Measurements from ENCODE around the gene NLRP9.
"Not testable (repeated sequence)": the region's sequence is repeated elsewhere in the genome, so short reads cannot be mapped to it uniquely, and the experiment has no call there.

Gene NLRP9

GRCh38 chr19:55753401-55753800 lies 15.2 kb upstream of the NLRP9 start:
- no peaks in the 10 kb centered on the region for H3K4me1 Mint-ChIP-seq
- TF ChIP-seq, protein P1, sequence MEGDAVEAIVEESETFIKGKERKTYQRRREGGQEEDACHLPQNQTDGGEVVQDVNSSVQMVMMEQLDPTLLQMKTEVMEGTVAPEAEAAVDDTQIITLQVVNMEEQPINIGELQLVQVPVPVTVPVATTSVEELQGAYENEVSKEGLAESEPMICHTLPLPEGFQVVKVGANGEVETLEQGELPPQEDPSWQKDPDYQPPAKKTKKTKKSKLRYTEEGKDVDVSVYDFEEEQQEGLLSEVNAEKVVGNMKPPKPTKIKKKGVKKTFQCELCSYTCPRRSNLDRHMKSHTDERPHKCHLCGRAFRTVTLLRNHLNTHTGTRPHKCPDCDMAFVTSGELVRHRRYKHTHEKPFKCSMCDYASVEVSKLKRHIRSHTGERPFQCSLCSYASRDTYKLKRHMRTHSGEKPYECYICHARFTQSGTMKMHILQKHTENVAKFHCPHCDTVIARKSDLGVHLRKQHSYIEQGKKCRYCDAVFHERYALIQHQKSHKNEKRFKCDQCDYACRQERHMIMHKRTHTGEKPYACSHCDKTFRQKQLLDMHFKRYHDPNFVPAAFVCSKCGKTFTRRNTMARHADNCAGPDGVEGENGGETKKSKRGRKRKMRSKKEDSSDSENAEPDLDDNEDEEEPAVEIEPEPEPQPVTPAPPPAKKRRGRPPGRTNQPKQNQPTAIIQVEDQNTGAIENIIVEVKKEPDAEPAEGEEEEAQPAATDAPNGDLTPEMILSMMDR (IDR thresholded peaks at IDR 0.05; ENCODE audit: unreplicated experiment in 3 of 3), result no peak
- H3K27me3 Mint-ChIP-seq (ENCODE audit: low read depth), result no peaks in the 10 kb centered on the region
- H3K9me3 Mint-ChIP-seq, result peaks cover 33% of the 10 kb centered on the region
- H3K27ac Mint-ChIP-seq, result no peak overlapping the region
- H3K4me3 Mint-ChIP-seq, result no peak overlapping the region
- H3K36me3 Mint-ChIP-seq (ENCODE audit: low read depth), result no peaks in the 10 kb centered on the region

DNA sequence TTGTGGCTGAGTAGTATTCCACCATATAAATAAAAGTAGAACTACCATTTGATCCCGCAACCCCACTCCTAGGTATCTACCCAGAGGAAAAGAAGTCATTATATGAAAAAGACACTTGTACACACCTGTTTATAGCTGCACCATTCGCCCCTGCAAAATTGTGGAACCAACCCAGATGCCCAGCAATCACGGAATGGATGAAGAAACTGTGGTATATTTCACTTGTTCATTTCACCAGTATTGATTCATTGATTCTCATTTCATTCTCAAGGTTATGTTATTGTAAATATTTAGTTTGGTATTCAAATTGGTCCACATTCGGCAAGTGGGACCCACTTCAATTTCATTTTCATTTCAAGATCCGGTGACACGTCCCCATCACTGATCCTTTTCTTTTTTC lies 12.5 kb upstream of the NLRP9 start:
- Mint-ChIP-seq H3K27ac (no peak overlapping the region), H3K4me3 (no peak overlapping the region), H3K36me3 (ENCODE audit: low read depth) (no peaks in the 10 kb centered on the region), H3K9me3 (peaks cover 30% of the 10 kb centered on the region), H3K27me3 (ENCODE audit: low read depth) (no peaks in the 10 kb centered on the region), H3K4me1 (no peaks in the 10 kb centered on the region)
- TF ChIP-seq, protein P1 (IDR thresholded peaks at IDR 0.05; ENCODE audit: unreplicated experiment in 3 of 3), result no peak

GRCh38 chr19:55730378-55730777 lies 7.8 kb downstream of the NLRP9 start:
- H3K4me1 Mint-ChIP-seq; H3K27ac Mint-ChIP-seq; H3K9me3 Mint-ChIP-seq; H3K36me3 Mint-ChIP-seq (ENCODE audit: low read depth); H3K4me3 Mint-ChIP-seq: not testable (repeated sequence)
- H3K27me3 Mint-ChIP-seq (ENCODE audit: low read depth), result peaks cover 13% of the 10 kb centered on the region

DNA sequence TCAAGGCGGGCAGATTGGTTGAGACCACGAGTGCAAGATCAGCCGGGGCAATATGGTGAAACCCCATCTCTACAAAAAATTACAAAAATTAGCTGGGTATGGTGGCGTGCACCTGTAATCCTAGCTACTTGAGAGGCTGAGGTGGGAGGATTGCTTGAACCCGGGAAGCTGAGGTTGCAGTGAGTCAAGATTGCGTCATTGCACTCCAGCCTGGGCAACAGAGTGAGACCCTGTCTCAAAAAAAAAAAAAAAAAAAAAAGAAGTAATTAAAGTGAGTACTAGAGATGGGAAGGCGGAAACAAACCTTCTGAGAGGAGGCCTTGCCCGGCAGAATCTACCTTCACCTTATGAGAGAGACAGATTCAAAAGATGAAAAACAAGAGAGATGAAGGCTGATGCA lies 14.7 kb downstream of the NLRP9 start:
- H3K4me3 Mint-ChIP-seq, result no peak overlapping the region
- no peaks in the 10 kb centered on the region for H3K36me3 Mint-ChIP-seq (ENCODE audit: low read depth)
- peaks cover 15% of the 10 kb centered on the region for H3K27me3 Mint-ChIP-seq (ENCODE audit: low read depth)
- H3K27ac Mint-ChIP-seq, result no peak overlapping the region
- TF ChIP-seq, protein P1 (IDR thresholded peaks at IDR 0.05; ENCODE audit: unreplicated experiment in 3 of 3), result no peak
- H3K9me3 Mint-ChIP-seq, result peaks cover 34% of the 10 kb centered on the region
- no peaks in the 10 kb centered on the region for H3K4me1 Mint-ChIP-seq

GRCh38 chr19:55720801-55721200 lies 17.4 kb downstream of the NLRP9 start:
- Mint-ChIP-seq H3K36me3 (ENCODE audit: low read depth) (no peaks in the 10 kb centered on the region), H3K27me3 (ENCODE audit: low read depth) (peaks cover 16% of the 10 kb centered on the region), H3K9me3 (peaks cover 44% of the 10 kb centered on the region), H3K27ac (no peak overlapping the region), H3K4me1 (no peaks in the 10 kb centered on the region), H3K4me3 (no peak overlapping the region)
- TF ChIP-seq, protein P1 (IDR thresholded peaks at IDR 0.05; ENCODE audit: unreplicated experiment in 3 of 3), result no peak

DNA sequence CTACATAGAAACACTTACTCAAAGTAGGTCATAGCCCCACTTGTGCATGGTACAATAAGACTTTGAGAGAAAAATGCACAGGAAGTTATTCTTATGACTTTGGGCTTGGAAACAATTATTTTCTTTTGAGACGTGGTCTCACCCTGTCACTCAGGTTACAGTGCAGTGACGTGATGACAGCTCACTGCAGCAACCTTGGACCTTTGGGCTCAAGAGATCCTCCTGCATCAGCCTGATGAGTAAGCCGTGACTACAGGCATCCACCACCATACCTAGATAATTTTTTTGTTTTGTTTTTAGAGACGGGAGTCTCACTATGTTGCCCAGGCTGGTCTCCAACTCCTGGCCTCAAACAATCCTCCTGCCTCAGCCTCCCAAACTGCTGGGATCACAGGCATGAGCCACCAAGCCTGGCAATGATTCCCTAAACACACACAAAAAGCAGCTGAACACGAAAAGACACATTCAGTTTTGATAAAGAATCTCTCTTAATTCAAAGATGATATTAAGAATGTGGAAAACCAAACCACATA lies 17.9 kb downstream of the NLRP9 start:
- no peak overlapping the region for H3K27ac Mint-ChIP-seq
- peaks cover 44% of the 10 kb centered on the region for H3K9me3 Mint-ChIP-seq
- no peak overlapping the region for H3K4me3 Mint-ChIP-seq
- no peaks in the 10 kb centered on the region for H3K4me1 Mint-ChIP-seq
- no peaks in the 10 kb centered on the region for H3K36me3 Mint-ChIP-seq (ENCODE audit: low read depth)
- TF ChIP-seq, protein P1 (IDR thresholded peaks at IDR 0.05; ENCODE audit: unreplicated experiment in 3 of 3), result no peak
- peaks cover 10% of the 10 kb centered on the region for H3K27me3 Mint-ChIP-seq (ENCODE audit: low read depth)

DNA sequence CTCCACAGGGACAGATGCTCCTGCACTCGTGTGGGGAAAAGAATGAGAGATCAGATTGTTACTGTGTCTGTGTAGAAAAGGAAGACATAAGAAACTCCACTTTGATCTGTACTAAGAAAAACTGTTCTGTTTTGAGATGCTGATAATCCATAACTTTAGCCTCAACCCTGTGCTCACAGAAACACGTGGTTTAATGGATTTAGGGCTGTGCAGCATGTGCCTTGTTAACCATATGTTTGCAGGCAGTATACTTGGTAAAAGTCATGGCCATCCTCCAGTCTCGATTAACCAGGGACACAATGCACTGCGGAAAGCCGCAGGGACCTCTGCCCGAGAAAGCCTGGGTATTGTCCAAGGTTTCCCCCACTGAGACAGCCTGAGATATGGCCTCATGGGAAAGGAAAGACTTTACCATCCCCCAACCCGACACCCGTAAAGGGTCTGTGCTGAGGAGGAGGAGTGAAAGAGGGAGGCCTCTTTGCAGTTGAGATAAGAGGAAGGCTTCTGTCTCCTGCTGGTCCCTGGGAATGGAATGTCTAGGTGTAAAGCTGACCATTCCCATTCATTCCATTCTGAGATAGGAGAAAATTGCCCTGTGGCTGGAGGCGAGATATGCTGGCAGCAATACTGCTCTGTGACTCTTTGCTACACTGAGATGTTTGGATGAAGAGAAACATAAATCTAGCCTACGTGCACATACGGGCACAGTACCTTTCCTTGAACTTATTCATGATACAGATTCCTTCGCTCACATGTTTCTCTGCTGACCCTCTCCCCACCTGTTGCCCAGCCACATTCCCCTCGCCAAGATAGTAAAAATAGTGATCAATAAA lies 20.1 kb downstream of the NLRP9 start:
- Mint-ChIP-seq H3K27me3 (ENCODE audit: low read depth) (peaks cover 10% of the 10 kb centered on the region), H3K9me3 (peaks cover 49% of the 10 kb centered on the region)
- H3K4me1 Mint-ChIP-seq; H3K27ac Mint-ChIP-seq; H3K4me3 Mint-ChIP-seq; H3K36me3 Mint-ChIP-seq (ENCODE audit: low read depth): not testable (repeated sequence)
